Umbilical cord (tissue), 2 donors: Measurements from ENCODE around the gene ZBTB34. TPM values are rescaled to one million over a fixed set of nuclear protein-coding genes. Genes with fewer than 3 reads are reported as not detected.

Source experiments
- DNase-seq: peaks from one replicate; pipeline ENCODE4 v3.0.0-alpha.2; 2015; ENCODE audit warnings: low spot score
- total RNA-seq: library from RNA; depleted of rRNA; stranded (reverse); fragments of >200 nt; gene quantifications from one replicate; pipeline ENCODE4 v1.2.3, GENCODE V29; 2014; ENCODE audit warnings: low replicate concordance; ENCODE audit not compliant: insufficient read depth

The ZBTB34 gene
- total RNA-seq, 1 donor from 2014 or later, result 21.4 TPM

- no peak for DNase-seq
These were observed 16.1 kb downstream of the ZBTB34 start for GRCh38 chr9:126876531-126876930.

- DNase-seq, result no peak
These were observed 17.0 kb downstream of the ZBTB34 start for GRCh38 chr9:126877418-126877817.

- DNase-seq, result no peak
These were observed 18.8 kb downstream of the ZBTB34 start for GRCh38 chr9:126879288-126879687.

GRCh38 chr9:126880226-126880946, 19.9 kb downstream of the ZBTB34 start:
- no peak for DNase-seq

DNA sequence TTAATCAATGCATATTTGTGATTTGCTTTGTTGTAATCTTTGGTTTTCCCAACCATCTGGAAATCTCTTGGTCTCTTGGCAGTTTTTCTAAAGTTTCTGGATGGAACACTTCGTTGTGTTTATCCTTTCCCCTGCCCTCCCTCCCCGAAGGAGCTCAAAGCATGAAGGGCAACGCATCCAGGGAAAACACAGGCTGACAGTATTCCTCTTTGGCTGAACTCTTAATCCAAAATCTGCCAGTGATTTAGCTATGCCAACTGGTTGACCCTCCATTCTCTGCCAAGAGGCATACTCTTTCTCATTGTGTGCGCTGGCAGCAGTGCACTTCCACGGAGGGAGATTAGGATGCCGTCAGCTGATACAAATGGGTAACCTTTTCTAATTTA, 20.5 kb downstream of the ZBTB34 start:
- DNase-seq, result no peak

GRCh38 chr9:126882746-126883145, 22.3 kb downstream of the ZBTB34 start:
- no peak for DNase-seq

GRCh38 chr9:126883636-126884035, 23.2 kb downstream of the ZBTB34 start:
- DNase-seq, result no peak

DNA sequence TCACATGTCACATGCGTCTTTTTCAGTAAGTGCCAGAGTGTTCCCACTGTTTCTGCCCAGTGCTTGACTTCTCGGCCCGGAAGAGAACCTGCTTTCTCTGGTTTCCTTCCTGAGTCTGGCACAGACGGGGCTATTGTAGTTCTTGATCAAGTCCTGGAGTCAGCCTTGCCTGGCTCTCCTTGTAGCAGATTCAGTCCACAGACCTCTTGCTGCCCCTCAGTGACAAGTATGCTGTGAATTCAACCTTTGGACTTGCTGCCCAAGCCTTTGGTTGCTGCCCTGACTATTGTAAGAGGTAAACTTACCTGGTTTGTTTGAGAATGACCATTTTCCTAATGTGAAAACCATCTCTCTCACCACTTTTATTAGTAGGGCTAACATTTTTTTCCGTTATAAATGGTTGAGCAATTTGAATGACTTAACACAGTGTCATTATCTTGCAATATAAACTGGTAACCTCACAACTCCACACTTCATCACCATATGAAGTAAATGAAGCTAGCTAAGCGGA, 24.7 kb downstream of the ZBTB34 start:
- no peak for DNase-seq

DNA sequence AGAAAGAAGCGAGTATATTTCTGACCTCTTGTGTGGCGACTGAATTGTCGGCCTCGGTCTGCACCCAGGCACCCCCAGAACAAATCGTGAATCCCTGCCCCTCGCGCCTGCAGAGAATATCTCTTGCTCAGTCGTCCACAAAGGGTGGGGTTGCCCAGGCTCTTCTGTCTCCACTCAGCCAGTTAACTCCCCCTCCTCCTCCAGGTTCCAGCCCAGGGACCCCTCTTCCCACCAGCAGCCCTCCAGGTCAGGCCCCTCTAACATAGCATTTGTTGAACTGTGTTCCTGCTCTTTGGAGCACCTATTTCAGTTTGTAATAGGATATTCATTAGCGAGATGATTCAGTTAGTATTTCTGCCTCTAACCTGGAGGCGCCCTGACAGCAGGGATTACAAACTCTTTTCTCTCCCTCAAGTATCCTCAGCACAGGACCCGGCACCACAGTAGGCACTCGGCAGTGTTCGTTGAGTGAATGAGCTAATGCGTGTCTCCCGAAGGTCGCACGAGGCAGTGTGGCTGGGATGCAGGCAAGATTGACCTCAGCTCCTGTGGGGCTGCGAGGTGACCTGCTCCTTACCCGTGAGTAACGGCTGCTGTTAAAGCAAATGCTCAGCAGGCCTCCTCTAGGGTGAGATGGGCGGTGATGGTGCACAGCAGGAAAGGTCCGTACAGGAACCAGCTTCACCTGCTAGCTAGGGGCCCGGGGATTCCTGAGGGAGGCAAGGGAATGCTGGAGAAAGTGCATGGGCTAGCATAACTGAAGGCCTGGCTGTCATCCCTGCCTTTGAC, 25.8 kb downstream of the ZBTB34 start:
- DNase-seq, result no peak

GRCh38 chr9:126886897-126887296, 26.5 kb downstream of the ZBTB34 start:
- no peak for DNase-seq

DNA sequence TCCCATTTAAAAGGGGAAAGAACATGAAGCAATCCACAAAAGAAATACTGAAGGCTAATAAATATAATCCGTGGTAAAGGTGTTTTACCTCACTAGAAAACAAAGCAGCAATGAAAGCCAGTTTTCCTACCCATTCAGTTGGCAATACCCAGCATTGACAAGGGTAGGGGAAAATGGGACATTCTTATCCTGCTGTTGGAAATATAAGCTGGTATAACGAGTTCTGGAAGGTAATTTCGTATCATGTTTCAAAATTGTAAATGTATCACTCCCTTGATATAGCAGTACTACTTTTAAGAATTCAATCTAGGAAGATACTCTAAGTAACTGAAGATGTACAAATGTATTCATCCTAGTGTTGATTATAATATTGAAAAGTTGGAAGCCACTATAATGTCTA, 31.2 kb downstream of the ZBTB34 start:
- no peak for DNase-seq

DNA sequence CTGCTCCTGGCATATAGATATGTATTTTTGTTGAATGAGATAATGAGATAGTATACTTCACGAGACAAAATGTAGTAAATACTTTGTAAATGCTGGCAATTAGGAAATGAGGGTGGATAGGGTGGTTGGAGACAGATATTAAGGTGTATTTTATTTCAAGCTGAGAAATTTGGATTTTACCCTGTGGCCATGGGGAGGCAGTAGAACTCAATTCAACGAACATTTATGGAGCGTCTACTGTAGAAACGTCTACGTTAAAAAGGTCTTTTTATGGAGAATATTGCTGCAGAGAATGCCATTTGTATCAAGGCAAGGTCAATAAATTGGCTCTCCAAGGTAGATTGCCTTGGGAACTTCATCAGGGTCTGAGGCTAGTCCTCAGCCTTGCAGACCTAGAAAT, 32.6 kb downstream of the ZBTB34 start:
- DNase-seq, result no peak

GRCh38 chr9:126894052-126894603, 33.7 kb downstream of the ZBTB34 start:
- DNase-seq, result no peak

DNA sequence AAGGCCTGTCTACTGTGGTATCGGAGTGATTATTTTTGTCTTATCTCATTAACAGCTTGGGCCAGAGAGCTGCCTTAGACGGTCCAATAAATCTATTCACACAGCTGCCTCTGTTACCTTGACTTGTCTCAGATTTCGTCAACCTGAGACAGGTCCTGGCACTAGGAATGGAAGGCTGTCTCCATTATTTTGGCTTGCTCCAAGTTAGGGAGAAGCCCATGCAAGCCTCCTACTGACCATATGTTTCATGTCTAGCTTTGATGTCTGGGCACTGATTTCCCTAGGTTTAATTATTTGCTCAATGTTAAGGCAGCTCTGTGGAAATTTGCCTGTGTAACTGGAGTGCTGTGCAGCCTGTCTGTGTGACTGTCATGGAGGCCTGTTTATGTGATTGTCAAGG, 41.8 kb downstream of the ZBTB34 start:
- no peak for DNase-seq

GRCh38 chr9:126904586-126904985, 44.1 kb downstream of the ZBTB34 start:
- DNase-seq, result no peak

GRCh38 chr9:126906091-126906490, 45.7 kb downstream of the ZBTB34 start:
- no peak for DNase-seq

- no peak for DNase-seq
These were observed 46.6 kb downstream of the ZBTB34 start for GRCh38 chr9:126907058-126907457.

DNA sequence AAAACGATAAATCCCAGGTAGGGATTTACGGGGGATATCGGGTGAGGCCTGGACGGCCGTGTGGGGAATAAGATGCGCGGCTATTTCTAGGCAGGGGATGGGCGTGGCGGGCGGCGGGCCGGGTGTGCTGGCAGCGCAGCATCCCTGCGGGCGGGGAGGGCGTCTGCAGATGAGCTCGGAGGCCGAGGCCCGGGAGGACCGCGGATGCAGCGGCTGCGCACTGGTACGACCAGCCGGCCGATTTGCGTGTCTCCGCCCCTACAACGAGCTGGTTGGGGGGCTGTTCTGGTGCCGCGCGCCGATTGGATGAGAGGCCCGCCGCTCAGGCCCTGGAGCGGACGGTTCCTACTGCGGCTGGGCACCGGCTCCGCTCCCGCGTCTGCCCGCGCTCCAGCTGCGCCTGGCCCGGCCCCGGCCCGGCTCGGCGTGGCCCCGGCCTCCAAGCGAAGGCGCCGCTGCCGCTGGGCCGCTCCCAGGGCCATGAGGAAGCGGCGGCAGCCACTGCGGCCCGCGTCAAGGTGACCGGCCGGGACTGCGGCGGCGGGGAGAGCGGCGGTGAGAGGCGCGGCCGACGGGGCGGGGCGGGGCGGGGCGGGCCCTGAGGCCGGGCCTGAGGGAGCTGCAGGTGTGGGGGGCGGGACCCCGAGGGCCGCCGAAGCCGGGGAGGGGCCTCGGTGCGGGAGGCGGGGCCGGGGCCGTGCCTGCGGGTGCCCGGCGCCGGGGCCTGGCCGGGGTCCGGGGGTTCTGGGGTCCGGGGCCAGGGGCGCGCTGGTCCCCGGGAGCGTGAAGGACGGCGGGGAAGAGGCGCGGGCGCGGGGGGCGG, 54.2 kb downstream of the ZBTB34 start, which contains the start of gene RALGPS1:
RALGPS1 (plus strand) TSS at position 325 of the 823 bp plus-strand sequence. CDS start 47,508 bp downstream, outside the sequence.
- DNase-seq, result peak; percentile 98

DNA sequence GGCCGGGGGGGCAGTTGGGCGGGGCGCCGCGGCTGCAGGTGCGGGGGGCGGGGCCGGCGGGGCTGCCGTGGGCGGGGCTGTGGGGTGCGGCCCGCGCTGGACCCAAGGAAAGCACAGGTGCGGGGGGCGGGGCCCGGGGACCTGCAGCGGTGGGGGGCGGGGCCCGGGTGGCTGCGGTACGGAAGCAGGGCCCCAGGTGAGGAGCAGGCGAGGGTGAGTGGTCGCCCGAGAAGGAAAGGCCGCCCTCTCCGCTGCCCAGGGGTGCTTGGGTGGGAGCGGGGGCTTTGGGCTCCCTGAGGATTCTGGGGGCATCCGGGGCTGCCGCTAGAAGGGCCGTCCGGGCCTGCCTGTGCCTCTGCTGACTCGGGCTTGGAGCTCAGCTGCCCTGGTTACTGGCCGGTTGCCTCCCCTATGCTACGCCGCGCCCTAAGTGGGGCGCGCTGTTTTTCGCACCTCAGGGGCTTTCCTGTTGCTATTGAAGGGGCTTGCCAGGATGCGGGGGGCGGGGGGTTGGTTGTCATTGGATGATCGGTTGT, 54.9 kb downstream of the ZBTB34 start:
- peak; percentile 17 for DNase-seq

GRCh38 chr9:126915846-126916543, 55.6 kb downstream of the ZBTB34 start:
- DNase-seq, result peak; percentile 49

DNA sequence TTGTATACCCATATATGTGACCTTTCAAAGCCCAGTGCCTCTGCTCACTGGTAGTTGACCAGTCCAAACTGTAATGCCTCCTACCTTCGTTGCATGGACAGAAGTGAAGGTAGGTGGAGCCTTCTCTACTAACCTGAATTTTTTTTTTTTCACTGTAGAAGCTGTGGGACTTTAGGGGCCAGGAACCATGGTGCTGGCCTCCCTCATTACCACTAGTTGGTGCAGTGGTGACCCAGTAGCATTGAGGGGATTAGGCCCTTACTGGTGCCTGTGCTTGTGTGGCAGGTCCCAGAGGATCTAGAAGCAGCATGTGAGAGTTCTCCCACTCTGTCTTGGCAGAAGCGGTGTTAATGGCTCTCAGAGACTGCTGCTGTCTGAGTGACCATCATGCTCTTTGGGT, 56.5 kb downstream of the ZBTB34 start:
- no peak for DNase-seq
